Measurements from ENCODE around the gene ARPC1A.

ARPC1A gene

DNA sequence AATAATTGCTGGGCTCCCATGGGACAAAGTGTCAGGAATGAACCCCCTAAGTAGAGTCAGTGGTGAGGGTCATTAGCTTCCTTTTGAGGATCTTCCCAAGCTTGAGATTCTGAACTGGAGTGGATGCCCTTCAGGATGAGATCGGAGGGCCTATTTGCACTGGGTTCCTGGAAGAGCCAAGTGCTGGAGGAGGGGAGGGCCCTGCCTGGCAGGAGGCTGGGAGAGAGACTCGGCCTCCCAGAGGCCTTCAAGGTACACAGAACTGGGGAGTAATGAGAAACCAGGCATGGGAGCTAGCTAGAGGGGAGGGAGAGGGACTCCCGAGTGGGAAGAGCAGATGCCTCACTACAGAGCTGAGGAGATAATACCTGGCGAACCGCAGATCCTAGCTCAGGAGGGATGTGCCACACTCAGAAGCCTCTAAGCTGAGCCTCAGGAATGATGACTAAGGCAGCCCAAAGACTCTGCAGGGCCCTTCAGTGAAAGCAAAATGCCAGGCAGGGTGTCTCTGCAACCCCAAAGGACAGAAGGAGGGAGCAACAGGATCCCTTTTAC, 73.3 kb downstream of the ARPC1A start:
- peaks cover 4% of the 10 kb centered on the region; the same call in 1 of the 2 replicates for H3K79me2 ChIP-seq (ENCODE audit: insufficient read depth, low read length)
- no peaks in the 10 kb centered on the region for H3K27me3 ChIP-seq (ENCODE audit: insufficient read depth, low read length, poor library complexity, severe bottlenecking)
- H3K9me2 ChIP-seq (replicated peaks; ENCODE audit: low read depth, low read length), result no peaks in the 10 kb centered on the region
- no peak overlapping the region for H3K4me3 ChIP-seq (ENCODE audit: low read length, poor library complexity, severe bottlenecking)
- TF ChIP-seq, protein P1, sequence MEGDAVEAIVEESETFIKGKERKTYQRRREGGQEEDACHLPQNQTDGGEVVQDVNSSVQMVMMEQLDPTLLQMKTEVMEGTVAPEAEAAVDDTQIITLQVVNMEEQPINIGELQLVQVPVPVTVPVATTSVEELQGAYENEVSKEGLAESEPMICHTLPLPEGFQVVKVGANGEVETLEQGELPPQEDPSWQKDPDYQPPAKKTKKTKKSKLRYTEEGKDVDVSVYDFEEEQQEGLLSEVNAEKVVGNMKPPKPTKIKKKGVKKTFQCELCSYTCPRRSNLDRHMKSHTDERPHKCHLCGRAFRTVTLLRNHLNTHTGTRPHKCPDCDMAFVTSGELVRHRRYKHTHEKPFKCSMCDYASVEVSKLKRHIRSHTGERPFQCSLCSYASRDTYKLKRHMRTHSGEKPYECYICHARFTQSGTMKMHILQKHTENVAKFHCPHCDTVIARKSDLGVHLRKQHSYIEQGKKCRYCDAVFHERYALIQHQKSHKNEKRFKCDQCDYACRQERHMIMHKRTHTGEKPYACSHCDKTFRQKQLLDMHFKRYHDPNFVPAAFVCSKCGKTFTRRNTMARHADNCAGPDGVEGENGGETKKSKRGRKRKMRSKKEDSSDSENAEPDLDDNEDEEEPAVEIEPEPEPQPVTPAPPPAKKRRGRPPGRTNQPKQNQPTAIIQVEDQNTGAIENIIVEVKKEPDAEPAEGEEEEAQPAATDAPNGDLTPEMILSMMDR (conservative IDR thresholded peaks at IDR 0.05; ENCODE audit: low read length), result no peak
- no peak for TF ChIP-seq EZH2phosphoT487 (IDR thresholded peaks at IDR 0.05; ENCODE audit: borderline replicate concordance)
- H3F3A ChIP-seq (ENCODE audit: low read depth), result no peaks in the 10 kb centered on the region
- H3K9me3 ChIP-seq (ENCODE audit: insufficient read depth, low read depth, low read length), result no peaks in the 10 kb centered on the region
- H3K36me3 ChIP-seq (ENCODE audit: insufficient read depth, low read length), result peaks cover 83% of the 10 kb centered on the region; the same call in 1 of the 2 replicates
- no peak overlapping the region for H3K9ac ChIP-seq (ENCODE audit: low read depth, low read length, poor library complexity, severe bottlenecking)
- no peak overlapping the region for H3K4me2 ChIP-seq (ENCODE audit: low read depth, low read length, poor library complexity, severe bottlenecking)
- H3K4me1 ChIP-seq (ENCODE audit: insufficient read depth, low read length, poor library complexity, severe bottlenecking), result no peaks in the 10 kb centered on the region
- no peak overlapping the region for H2AFZ ChIP-seq (ENCODE audit: low read length)
- H4K20me1 ChIP-seq (ENCODE audit: insufficient read depth, low read length, poor library complexity, severe bottlenecking), result peaks cover 5% of the 10 kb centered on the region

DNA sequence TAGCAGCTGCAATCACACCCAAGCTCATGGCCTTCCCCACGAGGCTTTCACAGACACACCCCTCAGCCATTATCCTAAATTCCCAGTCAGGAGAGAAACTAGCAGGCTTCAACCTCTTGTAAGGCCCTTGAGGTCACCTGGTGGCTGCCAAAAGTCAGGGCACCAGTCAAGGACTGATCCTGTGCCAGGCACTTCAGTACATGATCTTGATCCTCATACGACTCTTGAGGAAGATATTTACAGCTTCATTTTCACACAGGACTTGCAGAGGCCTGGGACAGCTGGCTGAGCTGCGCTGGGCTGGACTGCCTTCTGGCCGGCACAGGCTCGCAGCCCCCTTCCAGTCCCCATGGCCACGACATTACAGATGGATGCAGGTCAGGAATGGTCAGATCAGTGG, 73.9 kb downstream of the ARPC1A start:
- H3K27me3 ChIP-seq (ENCODE audit: insufficient read depth, low read length, poor library complexity, severe bottlenecking), result no peaks in the 10 kb centered on the region
- H3K4me2 ChIP-seq (ENCODE audit: low read depth, low read length, poor library complexity, severe bottlenecking), result no peak overlapping the region
- H2AFZ ChIP-seq (ENCODE audit: low read length), result no peak overlapping the region
- peaks cover 10% of the 10 kb centered on the region; the same call in 1 of the 2 replicates for H3K79me2 ChIP-seq (ENCODE audit: insufficient read depth, low read length)
- peaks cover 80% of the 10 kb centered on the region; the same call in 1 of the 2 replicates for H3K36me3 ChIP-seq (ENCODE audit: insufficient read depth, low read length)
- TF ChIP-seq EZH2phosphoT487 (IDR thresholded peaks at IDR 0.05; ENCODE audit: borderline replicate concordance), result no peak
- TF ChIP-seq, protein P1 (conservative IDR thresholded peaks at IDR 0.05; ENCODE audit: low read length), result no peak
- no peaks in the 10 kb centered on the region for H3F3A ChIP-seq (ENCODE audit: low read depth)
- no peaks in the 10 kb centered on the region for H3K9me3 ChIP-seq (ENCODE audit: insufficient read depth, low read depth, low read length)
- no peaks in the 10 kb centered on the region for H3K4me1 ChIP-seq (ENCODE audit: insufficient read depth, low read length, poor library complexity, severe bottlenecking)
- H3K4me3 ChIP-seq (ENCODE audit: low read length, poor library complexity, severe bottlenecking), result no peak overlapping the region
- no peak overlapping the region for H3K9ac ChIP-seq (ENCODE audit: low read depth, low read length, poor library complexity, severe bottlenecking)
- H3K9me2 ChIP-seq (replicated peaks; ENCODE audit: low read depth, low read length), result no peaks in the 10 kb centered on the region
- peaks cover 11% of the 10 kb centered on the region for H4K20me1 ChIP-seq (ENCODE audit: insufficient read depth, low read length, poor library complexity, severe bottlenecking)

DNA sequence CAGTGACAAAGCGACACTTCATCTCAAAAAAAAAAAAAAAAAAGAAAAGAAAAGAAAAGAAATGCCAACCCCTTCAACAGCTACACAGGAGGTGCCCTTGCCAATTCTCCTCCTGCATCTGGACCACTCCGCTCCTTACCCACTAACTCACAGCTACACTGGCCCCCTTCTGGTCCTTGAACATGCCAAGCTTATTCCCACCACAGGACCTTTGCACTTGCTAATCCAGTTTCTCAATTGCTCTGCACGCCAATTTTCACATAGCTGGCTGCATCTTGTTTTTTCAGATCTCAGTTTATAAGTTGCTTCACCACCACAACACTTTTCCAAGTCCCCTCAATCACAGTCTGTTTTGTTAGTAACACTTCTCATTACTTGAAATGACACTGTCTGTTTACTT, 77.2 kb downstream of the ARPC1A start:
- H3K27me3 ChIP-seq (ENCODE audit: insufficient read depth, low read length, poor library complexity, severe bottlenecking), result no peaks in the 10 kb centered on the region
- TF ChIP-seq, protein P1 (conservative IDR thresholded peaks at IDR 0.05; ENCODE audit: low read length), result no peak
- H3K9me3 ChIP-seq (ENCODE audit: insufficient read depth, low read depth, low read length), result no peaks in the 10 kb centered on the region
- H4K20me1 ChIP-seq (ENCODE audit: insufficient read depth, low read length, poor library complexity, severe bottlenecking), result peaks cover 26% of the 10 kb centered on the region
- H3K9me2 ChIP-seq (replicated peaks; ENCODE audit: low read depth, low read length), result no peaks in the 10 kb centered on the region
- H3K79me2 ChIP-seq (ENCODE audit: insufficient read depth, low read length), result peaks cover 42% of the 10 kb centered on the region
- no peaks in the 10 kb centered on the region for H3F3A ChIP-seq (ENCODE audit: low read depth)
- H2AFZ ChIP-seq (ENCODE audit: low read length), result no peak overlapping the region
- H3K36me3 ChIP-seq (ENCODE audit: insufficient read depth, low read length), result peaks cover 50% of the 10 kb centered on the region; the same call in 1 of the 2 replicates
- peaks cover 20% of the 10 kb centered on the region for H3K4me1 ChIP-seq (ENCODE audit: insufficient read depth, low read length, poor library complexity, severe bottlenecking)
- H3K9ac ChIP-seq (ENCODE audit: low read depth, low read length, poor library complexity, severe bottlenecking), result no peak overlapping the region
- no peak overlapping the region for H3K4me2 ChIP-seq (ENCODE audit: low read depth, low read length, poor library complexity, severe bottlenecking)
- no peak overlapping the region for H3K4me3 ChIP-seq (ENCODE audit: low read length, poor library complexity, severe bottlenecking)
